Thyroid gland (tissue), 4 donors: Measurements from ENCODE around the gene SPECC1. TPM values are rescaled to one million over a fixed set of nuclear protein-coding genes. Genes with fewer than 3 reads are reported as not detected.
"Not testable (repeated sequence)": the region's sequence is repeated elsewhere in the genome, so short reads cannot be mapped to it uniquely, and the experiment has no call there.

ENCODE experiments used
- DNase-seq, 2 donors: peaks; one replicate each; pipeline ENCODE4 v3.0.0-alpha.2; 2019
- H3K27ac ChIP-seq, 3 donors: fragments of 200-600 bp; sonication (generic); 1 replicate in 2 of 3; 2 replicates in 1 of 3; pipeline ENCODE4 v1.5.1; 2016 to 2019; ENCODE audit warnings: mild to moderate bottlenecking in 1 of 3, moderate library complexity in 1 of 3
- H3K27me3 ChIP-seq: fragments of 200-600 bp; sonication (generic); one replicate; pipeline ENCODE4 v1.5.1; 2019
- H3K36me3 ChIP-seq, 2 donors: fragments of 200-600 bp; sonication (generic); one replicate each; pipeline ENCODE4 v1.5.1; 2016 to 2019
- H3K4me1 ChIP-seq, 2 donors: fragments of 200-600 bp; sonication (generic); one replicate each; pipeline ENCODE4 v1.5.1; 2017 to 2019
- H3K4me3 ChIP-seq, 3 donors: fragments of 200-600 bp; sonication (generic); replicated peaks in 1 of 3; 1 replicate in 2 of 3; 2 replicates in 1 of 3; pipeline ENCODE4 v1.5.1; 2016; ENCODE audit warnings: mild to moderate bottlenecking in 1 of 3
- H3K9me3 ChIP-seq: fragments of 200-600 bp; sonication (generic); one replicate; pipeline ENCODE4 v1.5.1; 2017
- CTCF ChIP-seq, 6 experiments: fragments of 200-600 bp in 3 of 6; fragments of 450-650 bp in 3 of 6; sonication (generic) in 3 of 6; IDR thresholded peaks; one replicate each; pipeline ENCODE4 v1.5.1; 2016 to 2019; ENCODE audit warnings: antibody characterized with exemption in 6 of 6, mild to moderate bottlenecking in 2 of 6, inconsistent platforms in 1 of 6, moderate library complexity in 1 of 6
- POLR2A ChIP-seq, 2 donors: fragments of 450-650 bp; IDR thresholded peaks; one replicate each; pipeline ENCODE4 v1.6.1; 2017; ENCODE audit warnings: antibody characterized with exemption in 2 of 2, mild to moderate bottlenecking in 2 of 2, moderate library complexity in 1 of 2
- WGBS, 2 donors: methylation state at CpG; one replicate each; pipeline ENCODE4 v1.1.5; 2017; 5-methylcytosine and 5-hydroxymethylcytosine counted together
- intact Hi-C: fragments of 100-400 bp; cut with DNase I; formaldehyde crosslinking; loops from one replicate; pipeline ENCODE4 v1.15.1; 2023
- total RNA-seq, 4 donors: library from RNA; depleted of rRNA; stranded (reverse); fragments of >200 nt; gene quantifications; one replicate each; pipeline ENCODE4 v1.2.3, GENCODE V29; 2016

The SPECC1 gene
- total RNA-seq, 4 donors from 2014 or later = 19.8 to 41.5 (median 24.4) TPM

DNA sequence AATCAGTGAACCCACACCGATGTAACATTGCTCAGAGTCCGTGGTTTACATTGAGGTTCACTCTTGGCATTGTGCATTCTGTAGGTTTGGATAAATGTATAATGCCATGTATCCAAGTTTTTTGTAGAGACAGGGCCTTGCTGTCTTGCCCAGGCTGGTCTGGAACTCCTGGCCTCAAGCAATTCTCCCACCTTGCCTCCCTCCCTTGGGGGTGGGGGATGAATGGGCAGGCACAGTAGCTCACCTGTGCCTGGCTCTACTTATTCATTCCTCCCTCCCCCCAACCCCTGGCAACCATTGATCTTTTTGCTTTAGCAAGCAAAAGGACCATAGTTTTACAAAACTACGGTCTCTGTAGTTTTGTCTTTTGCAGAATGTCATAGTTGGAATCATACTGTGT is 181.4 kb downstream of the SPECC1 start:
- 85 to 86% methylated on average over 3 of the region's 3 CpGs for WGBS, 2 donors
- Histone ChIP-seq H3K27ac (no peak overlapping the region), H3K36me3 (no peaks in the 10 kb centered on the region), H3K4me3 (no peak overlapping the region), H3K4me1 (no peaks in the 10 kb centered on the region), H3K27me3 (no peaks in the 10 kb centered on the region), H3K9me3 (no peaks in the 10 kb centered on the region)
- intact Hi-C loops = no loop called here
- TF ChIP-seq CTCF (IDR thresholded peaks at IDR 0.05) (no peak), POLR2A (IDR thresholded peaks at IDR 0.05) (no peak)
- DNase-seq = no peak

DNA sequence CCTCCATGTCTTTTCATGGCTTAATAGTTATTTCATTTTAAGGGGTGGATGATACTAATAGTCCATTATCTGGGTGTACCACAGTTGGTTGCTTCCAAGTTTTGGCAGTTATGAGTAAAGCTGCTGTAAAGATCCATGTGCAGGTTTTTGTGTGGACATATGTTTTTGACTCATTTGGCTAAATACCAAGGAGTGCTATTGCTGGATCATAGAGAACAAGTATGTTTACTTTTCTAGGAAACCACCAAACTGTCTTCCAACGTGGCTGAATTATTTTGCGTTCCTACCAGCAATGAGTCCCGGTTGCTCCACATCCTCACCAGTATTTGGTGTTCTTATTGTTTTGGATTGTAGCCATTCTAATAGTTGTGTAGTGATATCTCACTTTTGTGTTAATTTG is 181.9 kb downstream of the SPECC1 start:
- H3K4me1 ChIP-seq = no peaks in the 10 kb centered on the region
- TF ChIP-seq POLR2A (IDR thresholded peaks at IDR 0.05) = no peak
- TF ChIP-seq CTCF (IDR thresholded peaks at IDR 0.05) = no peak
- no peaks in the 10 kb centered on the region for H3K9me3 ChIP-seq
- 70 to 83% methylated on average over 3 of the region's 3 CpGs for WGBS, 2 donors
- no peak for DNase-seq
- no peak overlapping the region for H3K27ac ChIP-seq
- intact Hi-C loops = no loop called here
- H3K27me3 ChIP-seq = no peaks in the 10 kb centered on the region
- no peaks in the 10 kb centered on the region for H3K36me3 ChIP-seq
- no peak overlapping the region for H3K4me3 ChIP-seq

GRCh38 chr17:20196286-20196685 is 187.1 kb downstream of the SPECC1 start:
- H3K4me3 ChIP-seq, intact Hi-C loops, H3K4me1 ChIP-seq, H3K27ac ChIP-seq, DNase-seq, H3K36me3 ChIP-seq, H3K9me3 ChIP-seq, H3K27me3 ChIP-seq: not testable (repeated sequence)
- 97 to 98% methylated on average over 3 of the region's 3 CpGs for WGBS, 2 donors

GRCh38 chr17:20197272-20197926 is 188.2 kb downstream of the SPECC1 start:
- no peaks in the 10 kb centered on the region for H3K4me1 ChIP-seq
- DNase-seq = no peak
- no peaks in the 10 kb centered on the region for H3K27me3 ChIP-seq
- no peak overlapping the region for H3K4me3 ChIP-seq
- 89 to 91% methylated on average over 5 of the region's 5 CpGs for WGBS, 2 donors
- no peaks in the 10 kb centered on the region for H3K36me3 ChIP-seq
- intact Hi-C loops = no loop called here
- TF ChIP-seq CTCF (IDR thresholded peaks at IDR 0.05) = no peak
- TF ChIP-seq POLR2A (IDR thresholded peaks at IDR 0.05) = no peak
- no peak overlapping the region for H3K27ac ChIP-seq
- H3K9me3 ChIP-seq = no peaks in the 10 kb centered on the region

GRCh38 chr17:20200016-20200795 is 191.0 kb downstream of the SPECC1 start:
- intact Hi-C loops = no loop called here
- Histone ChIP-seq H3K9me3 (no peaks in the 10 kb centered on the region), H3K27me3 (no peaks in the 10 kb centered on the region), H3K27ac (no peak overlapping the region), H3K36me3 (no peaks in the 10 kb centered on the region), H3K4me1 (no peaks in the 10 kb centered on the region), H3K4me3 (no peak overlapping the region)
- DNase-seq = no peak
- WGBS, 2 donors = 88 to 93% methylated on average over 5 of the region's 5 CpGs
- no peak for TF ChIP-seq CTCF (IDR thresholded peaks at IDR 0.05)
- no peak for TF ChIP-seq POLR2A (IDR thresholded peaks at IDR 0.05)
